HG03469 (cell line): ENCODE data around the gene HSPG2.

ENCODE experiments used
- ATAC-seq: cut with Tn5 transposase; IDR thresholded peaks from one replicate; pipeline ENCODE4 v1.9.1; 2021; ENCODE audit warnings: mild to moderate bottlenecking, moderate library complexity, moderate number of reproducible peaks; ENCODE audit not compliant: unreplicated experiment

Gene HSPG2

GRCh38 chr1:21774835-21775549, 162.1 kb downstream of the HSPG2 start:
- no peak for ATAC-seq

- ATAC-seq: no peak
Measured at GRCh38 chr1:21773585-21773984, 163.5 kb downstream of the HSPG2 start.
